NCI-H510A (cell line): ENCODE measurements around the gene C11orf58.

Experiments
- DNase-seq: peaks from one replicate; lab custom pipeline; 2025; lab: John Stamatoyannopoulos, UW

The C11orf58 gene

DNA sequence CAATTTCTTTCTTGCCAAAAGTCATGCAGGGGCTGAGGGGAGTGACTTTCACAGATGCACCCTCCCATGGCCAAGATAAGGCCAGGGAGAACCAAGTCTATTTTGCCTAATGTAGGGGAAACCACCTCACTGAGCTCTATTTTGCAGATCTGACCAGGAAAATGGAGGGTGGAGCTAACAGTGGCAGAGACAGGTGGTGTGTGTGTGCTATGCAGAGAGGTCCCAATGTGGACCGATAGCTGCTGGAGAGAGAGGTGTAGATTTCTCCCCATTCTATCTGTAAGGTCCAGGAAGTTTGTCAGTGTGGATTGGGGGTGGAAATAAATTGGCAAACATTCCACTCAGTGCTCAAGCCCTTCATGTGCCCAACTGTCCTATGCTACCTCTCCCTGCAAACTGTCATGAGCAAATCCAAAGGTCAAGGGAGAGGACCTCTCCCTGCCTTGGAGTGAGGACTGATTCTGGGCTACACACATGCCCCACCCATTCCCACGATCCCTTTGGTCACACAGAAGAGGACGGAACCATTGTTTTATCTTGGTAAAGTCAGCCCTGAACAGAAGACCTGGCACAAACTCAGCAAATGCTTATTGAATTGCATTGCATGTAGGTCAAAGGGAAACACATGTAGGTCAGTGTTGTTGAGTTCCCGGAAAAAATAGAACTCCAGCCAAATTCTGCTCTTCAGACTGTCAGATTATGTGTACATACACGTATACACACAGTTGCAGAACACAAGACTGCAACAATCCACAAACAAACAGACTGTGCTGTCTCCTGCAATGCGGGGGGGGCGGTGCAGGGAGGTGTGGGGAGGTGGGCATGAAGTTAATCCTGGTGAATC is 65.9 kb downstream of the C11orf58 start:
- no peak for DNase-seq

- no peak for DNase-seq
These were observed 67.5 kb downstream of the C11orf58 start for GRCh38 chr11:16805938-16806337.

DNA sequence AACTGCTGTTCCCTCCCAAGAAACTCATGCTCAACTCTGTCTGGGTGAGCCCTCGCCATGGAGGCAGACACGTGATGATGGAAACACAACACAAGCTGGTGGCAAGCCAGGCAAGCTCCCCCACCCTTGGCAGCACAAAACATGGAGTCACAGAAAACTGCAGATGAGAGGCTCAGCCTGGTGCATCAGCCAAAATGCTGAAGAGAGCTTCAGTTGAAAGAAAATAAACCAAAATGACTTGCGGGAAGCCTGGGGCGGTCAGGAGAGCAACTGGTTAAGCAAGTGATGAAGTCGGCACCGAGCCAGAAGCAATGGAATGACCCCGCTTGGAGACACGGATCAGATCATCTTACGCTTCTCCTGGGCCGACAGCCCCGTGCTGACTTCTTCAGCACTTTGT is 68.3 kb downstream of the C11orf58 start:
- no peak for DNase-seq

GRCh38 chr11:16807306-16807705 is 68.9 kb downstream of the C11orf58 start:
- no peak for DNase-seq
